ENCODE measurements around the gene PLAC9.

The PLAC9 gene

GRCh38 chr10:80104066-80104926 is 28.2 kb upstream of the PLAC9 start:
- TF ChIP-seq CTCF (IDR thresholded peaks at IDR 0.05; ENCODE audit: insufficient read depth, low read depth, low read length, missing control alignments): no peak
- no peak for DNase-seq (ENCODE audit: low read depth)

GRCh38 chr10:80108576-80109239 is 23.8 kb upstream of the PLAC9 start:
- no peak overlapping the region for H3K4me3 ChIP-seq (ENCODE audit: low read length)
- no peak for DNase-seq (ENCODE audit: low read depth)
- no peak for TF ChIP-seq CTCF (IDR thresholded peaks at IDR 0.05; ENCODE audit: insufficient read depth, low read depth, low read length, missing control alignments)

More at GRCh38 chr10:80104066-80104926, 28.2 kb upstream of the PLAC9 start:
- no peak overlapping the region for H3K4me3 ChIP-seq (ENCODE audit: low read length)

- TF ChIP-seq CTCF (IDR thresholded peaks at IDR 0.05; ENCODE audit: insufficient read depth, low read depth, low read length, missing control alignments): no peak
- DNase-seq (ENCODE audit: low read depth): no peak
- H3K4me3 ChIP-seq (ENCODE audit: low read length): no peak overlapping the region
Observed at GRCh38 chr10:80110986-80111385, 21.5 kb upstream of the PLAC9 start.

GRCh38 chr10:80118669-80119068 is 13.9 kb upstream of the PLAC9 start:
- no peak for TF ChIP-seq CTCF (IDR thresholded peaks at IDR 0.05; ENCODE audit: insufficient read depth, low read depth, low read length, missing control alignments)
- H3K4me3 ChIP-seq (ENCODE audit: low read length): no peak overlapping the region
- DNase-seq (ENCODE audit: low read depth): no peak

- DNase-seq (ENCODE audit: low read depth): peak; percentile 66
- no peak for TF ChIP-seq CTCF (IDR thresholded peaks at IDR 0.05; ENCODE audit: insufficient read depth, low read depth, low read length, missing control alignments)
Observed at GRCh38 chr10:80122110-80122710, 10.3 kb upstream of the PLAC9 start.

GRCh38 chr10:80122746-80123145 is 9.8 kb upstream of the PLAC9 start:
- no peak for TF ChIP-seq CTCF (IDR thresholded peaks at IDR 0.05; ENCODE audit: insufficient read depth, low read depth, low read length, missing control alignments)
- no peak for DNase-seq (ENCODE audit: low read depth)
- H3K4me3 ChIP-seq (ENCODE audit: low read length): no peak overlapping the region

More at GRCh38 chr10:80122110-80122710, 10.3 kb upstream of the PLAC9 start:
- no peak overlapping the region for H3K4me3 ChIP-seq (ENCODE audit: low read length)

Measured in epithelial cell of esophagus (primary cell).